ENCODE data around the gene NT5C3B. TPM values are rescaled to one million over a fixed set of nuclear protein-coding genes. Genes with fewer than 3 reads are reported as not detected.

NT5C3B gene
- total and polyA plus RNA-seq, 4 donors, result 74.0 to 151 (median 106) TPM

- peaks cover 40% of the 10 kb centered on the region for H3K4me1 ChIP-seq (ENCODE audit: control insufficient read depth, insufficient read depth, low read length)
- no peaks in the 10 kb centered on the region for H3K27me3 ChIP-seq (ENCODE audit: control insufficient read depth, insufficient read depth, low read length)
- H3K27ac ChIP-seq (ENCODE audit: low read depth, low read length), result peak overlapping the region; percentile 80
- peak overlapping the region; percentile 75 for H3K4me3 ChIP-seq (ENCODE audit: low read depth, low read length)
- DNase-seq (ENCODE audit: low read depth in 4 of 6, low spot score in 6 of 6), result no peak
- WGBS (ENCODE audit: insufficient coverage), result 4% methylated on average over 9 of the region's 12 CpGs
- H3K36me3 ChIP-seq (ENCODE audit: control insufficient read depth, insufficient read depth, low read length), result peaks cover 24% of the 10 kb centered on the region
- no peaks in the 10 kb centered on the region for H3K9me3 ChIP-seq (ENCODE audit: control insufficient read depth, insufficient read depth, low read length)
Measured at GRCh38 chr17:41813152-41813680, 22.8 kb downstream of the NT5C3B start.

- peaks cover 40% of the 10 kb centered on the region for H3K4me1 ChIP-seq (ENCODE audit: control insufficient read depth, insufficient read depth, low read length)
- peak within 1 kb of the TSS; percentile 80 for H3K27ac ChIP-seq (ENCODE audit: low read depth, low read length)
- H3K36me3 ChIP-seq (ENCODE audit: control insufficient read depth, insufficient read depth, low read length), result peaks cover 24% of the 10 kb centered on the region
- peak; percentile 57 to 92 (median 77) for DNase-seq (ENCODE audit: low read depth in 4 of 6, low spot score in 6 of 6)
- peak within 1 kb of the TSS; percentile 75 for H3K4me3 ChIP-seq (ENCODE audit: low read depth, low read length)
- H3K9me3 ChIP-seq (ENCODE audit: control insufficient read depth, insufficient read depth, low read length), result no peaks in the 10 kb centered on the region
- no peaks in the 10 kb centered on the region for H3K27me3 ChIP-seq (ENCODE audit: control insufficient read depth, insufficient read depth, low read length)
- 2% methylated on average over 25 of the region's 35 CpGs for WGBS (ENCODE audit: insufficient coverage)
Measured at GRCh38 chr17:41812381-41813151, 23.5 kb downstream of the NT5C3B start, which contains the start of gene FKBP10. Gene FKBP10 (plus strand): TSS chr17:41813004. CDS start chr17:41813035, 31 bp downstream.

GRCh38 chr17:41811549-41812380 lies 24.3 kb downstream of the NT5C3B start, which contains the start of gene P3H4:
Gene P3H4 (minus strand): TSS chr17:41811949. CDS start chr17:41811915, 34 bp downstream.
- WGBS (ENCODE audit: insufficient coverage), result under 1% methylated on average over 96 of the region's 96 CpGs
- Histone ChIP-seq H3K9me3 (ENCODE audit: control insufficient read depth, insufficient read depth, low read length) (no peaks in the 10 kb centered on the region), H3K4me1 (ENCODE audit: control insufficient read depth, insufficient read depth, low read length) (peaks cover 40% of the 10 kb centered on the region), H3K27me3 (ENCODE audit: control insufficient read depth, insufficient read depth, low read length) (no peaks in the 10 kb centered on the region), H3K4me3 (ENCODE audit: low read depth, low read length) (peak within 1 kb of the TSS; percentile 75), H3K36me3 (ENCODE audit: control insufficient read depth, insufficient read depth, low read length) (peaks cover 21% of the 10 kb centered on the region), H3K27ac (ENCODE audit: low read depth, low read length) (peak within 1 kb of the TSS; percentile 80)
- DNase-seq (ENCODE audit: low read depth in 4 of 6, low spot score in 6 of 6), result peak in 5 of 6 donors; percentile 57 to 93 (median 77)

GRCh38 chr17:41810659-41811548 lies 25.1 kb downstream of the NT5C3B start:
- Histone ChIP-seq H3K36me3 (ENCODE audit: control insufficient read depth, insufficient read depth, low read length) (peaks cover 27% of the 10 kb centered on the region), H3K4me3 (ENCODE audit: low read depth, low read length) (peak overlapping the region; percentile 75), H3K27me3 (ENCODE audit: control insufficient read depth, insufficient read depth, low read length) (no peaks in the 10 kb centered on the region), H3K27ac (ENCODE audit: low read depth, low read length) (no peak overlapping the region), H3K9me3 (ENCODE audit: control insufficient read depth, insufficient read depth, low read length) (no peaks in the 10 kb centered on the region), H3K4me1 (ENCODE audit: control insufficient read depth, insufficient read depth, low read length) (peaks cover 40% of the 10 kb centered on the region)
- DNase-seq (ENCODE audit: low read depth in 4 of 6, low spot score in 6 of 6), result no peak
- WGBS (ENCODE audit: insufficient coverage), result 25% methylated on average over 56 of the region's 58 CpGs

- Histone ChIP-seq H3K4me1 (ENCODE audit: control insufficient read depth, insufficient read depth, low read length) (peaks cover 20% of the 10 kb centered on the region), H3K4me3 (ENCODE audit: low read depth, low read length) (no peak overlapping the region), H3K27ac (ENCODE audit: low read depth, low read length) (no peak overlapping the region), H3K9me3 (ENCODE audit: control insufficient read depth, insufficient read depth, low read length) (no peaks in the 10 kb centered on the region), H3K27me3 (ENCODE audit: control insufficient read depth, insufficient read depth, low read length) (no peaks in the 10 kb centered on the region), H3K36me3 (ENCODE audit: control insufficient read depth, insufficient read depth, low read length) (peaks cover 43% of the 10 kb centered on the region)
- WGBS (ENCODE audit: insufficient coverage), result 86% methylated on average over 5 of the region's 8 CpGs
- no peak for DNase-seq (ENCODE audit: low read depth in 4 of 6, low spot score in 6 of 6)
Measured at GRCh38 chr17:41806685-41807445, 29.2 kb downstream of the NT5C3B start.

GRCh38 chr17:41803049-41804020 lies 32.7 kb downstream of the NT5C3B start:
- Histone ChIP-seq H3K27me3 (ENCODE audit: control insufficient read depth, insufficient read depth, low read length) (no peaks in the 10 kb centered on the region), H3K4me1 (ENCODE audit: control insufficient read depth, insufficient read depth, low read length) (peaks cover 14% of the 10 kb centered on the region), H3K27ac (ENCODE audit: low read depth, low read length) (no peak overlapping the region), H3K9me3 (ENCODE audit: control insufficient read depth, insufficient read depth, low read length) (no peaks in the 10 kb centered on the region), H3K4me3 (ENCODE audit: low read depth, low read length) (no peak overlapping the region), H3K36me3 (ENCODE audit: control insufficient read depth, insufficient read depth, low read length) (peaks cover 30% of the 10 kb centered on the region)
- 74% methylated on average over 21 of the region's 24 CpGs for WGBS (ENCODE audit: insufficient coverage)
- DNase-seq (ENCODE audit: low read depth in 4 of 6, low spot score in 6 of 6), result no peak

- Histone ChIP-seq H3K9me3 (ENCODE audit: control insufficient read depth, insufficient read depth, low read length) (no peaks in the 10 kb centered on the region), H3K27ac (ENCODE audit: low read depth, low read length) (peak overlapping the region; percentile 29), H3K27me3 (ENCODE audit: control insufficient read depth, insufficient read depth, low read length) (no peaks in the 10 kb centered on the region), H3K4me3 (ENCODE audit: low read depth, low read length) (no peak overlapping the region), H3K4me1 (ENCODE audit: control insufficient read depth, insufficient read depth, low read length) (peaks cover 14% of the 10 kb centered on the region), H3K36me3 (ENCODE audit: control insufficient read depth, insufficient read depth, low read length) (peaks cover 21% of the 10 kb centered on the region)
- 23% methylated on average over 4 of the region's 14 CpGs for WGBS (ENCODE audit: insufficient coverage)
- DNase-seq (ENCODE audit: low read depth in 4 of 6, low spot score in 6 of 6), result peak in 4 of 6 donors; percentile 57 to 91 (median 80)
Measured at GRCh38 chr17:41801374-41802271, 34.4 kb downstream of the NT5C3B start.
